K562 (cell line): ENCODE measurements around the gene RBM12. TPM values are rescaled to one million over a fixed set of nuclear protein-coding genes. Genes with fewer than 3 reads are reported as not detected.
A peak's percentile ranks its signal among the peaks of the same experiment; 100 is the strongest.

Source experiments
- BRF1 ChIP-seq: IDR thresholded peaks from 3 replicates; pipeline ENCODE4 v1.6.1; 2011; ENCODE audit warnings: borderline replicate concordance, mild to moderate bottlenecking; ENCODE audit not compliant: insufficient read length; ENCODE audit errors: extremely low read depth
- CC2D1A ChIP-seq: fragments of 450-650 bp; IDR thresholded peaks from 2 replicates; pipeline ENCODE4 v1.6.1; 2017; ENCODE audit warnings: mild to moderate bottlenecking
- E4F1 ChIP-seq: fragments of 250-450 bp; sonication (Bioruptor Pico); IDR thresholded peaks from 2 replicates; pipeline ENCODE4 v1.5.0; 2021; ENCODE audit warnings: mild to moderate bottlenecking, borderline replicate concordance
- ELF1 ChIP-seq: fragments of 200-800 bp; sonication (Bioruptor generic); IDR thresholded peaks from 2 replicates; pipeline ENCODE4 v1.6.1; 2016; ENCODE audit warnings: missing genetic modification characterization, missing compliant biosample characterization
- GATA2 ChIP-seq: sonication (generic); formaldehyde crosslinking; IDR thresholded peaks from 2 replicates; pipeline ENCODE4 v1.4.0; 2020; ENCODE audit warnings: mild to moderate bottlenecking, missing genetic modification reagents
- HOXB6 ChIP-seq: fragments of 250-450 bp; sonication (Bioruptor Pico); IDR thresholded peaks from 2 replicates; pipeline ENCODE4 v1.5.1; 2022; ENCODE audit warnings: mild to moderate bottlenecking, borderline replicate concordance
- MCM7 ChIP-seq, 2 experiments: fragments of 450-650 bp; IDR thresholded peaks; 2 replicates each; pipeline ENCODE4 v1.6.1; 2016 to 2018
- NCOA2 ChIP-seq, 2 experiments: fragments of 450-650 bp; IDR thresholded peaks; 2 replicates each; pipeline ENCODE4 v1.6.1; 2018; ENCODE audit warnings: mild to moderate bottlenecking in 2 of 2, moderate library complexity in 1 of 2; ENCODE audit not compliant: partially characterized antibody in 2 of 2
- NFE2 ChIP-seq: IDR thresholded peaks from 2 replicates; pipeline ENCODE4 v1.6.1; 2014; ENCODE audit warnings: antibody characterized with exemption, low read depth
- NRF1 ChIP-seq, 2 experiments: fragments of 450-650 bp; IDR thresholded peaks in 1 of 2; conservative IDR thresholded peaks in 1 of 2; 2 replicates each; pipeline ENCODE4 v1.6.1; 2014; ENCODE audit warnings: mild to moderate bottlenecking in 2 of 2
- PTBP1 ChIP-seq: fragments of 200-400 bp; formaldehyde crosslinking; IDR thresholded peaks from 2 replicates; pipeline ENCODE4 v1.6.1; 2017; ENCODE audit warnings: low read depth, low read length
- ZNF232 ChIP-seq: sonication (generic); formaldehyde crosslinking; IDR thresholded peaks from 2 replicates; pipeline ENCODE4 v1.8.0; 2022; ENCODE audit warnings: mild to moderate bottlenecking, missing genetic modification reagents
- polyA plus RNA-seq, 8 experiments: library from polyadenylated mRNA; depleted of rRNA in 4 of 8; stranded (reverse) in 5 of 8; unstranded in 3 of 8; fragments of >200 nt; fragmentation: Nextera tagmentation in 2 of 8; fragmentation: Illumina TruSeq in 1 of 8; extraction: Ambion mirVana in 2 of 8; extraction: Trizol in 1 of 8; gene quantifications; 2 replicates each; pipeline versions ENCODE4 v1.2.1 to v1.2.3, GENCODE V29; 2011 to 2014; ENCODE audit warnings: inconsistent platforms in 1 of 8, missing spikeins in 1 of 8
- total RNA-seq, 7 experiments: library from RNA; depleted of rRNA in 6 of 7; stranded (reverse); fragments of >200 nt in 6 of 7; fragmentation: Illumina TruSeq in 2 of 7; extraction: Trizol in 2 of 7; gene quantifications; 2 replicates each; pipeline versions ENCODE4 v1.2.1 to v1.2.3, GENCODE V29; 2011 to 2021; ENCODE audit warnings: low replicate concordance in 1 of 7
- TF ChIP-seq, protein P1 (sequence below), 3 experiments: fragments of 200-800 bp in 1 of 3; fragments of 250-450 bp in 1 of 3; fragments of 450-650 bp in 1 of 3; sonication (Bioruptor Pico) in 1 of 3; sonication (Bioruptor generic) in 1 of 3; formaldehyde crosslinking in 1 of 3; IDR thresholded peaks; 2 replicates each; pipeline versions ENCODE4 v1.6.1 to v1.8.0; 2016 to 2022; ENCODE audit warnings: mild to moderate bottlenecking in 2 of 3, missing genetic modification characterization in 2 of 3, missing compliant biosample characterization in 1 of 3, moderate library complexity in 1 of 3
- TF ChIP-seq, protein P2 (sequence below): sonication (generic); formaldehyde crosslinking; IDR thresholded peaks from 2 replicates; pipeline ENCODE4 v1.8.1; 2023; ENCODE audit warnings: mild to moderate bottlenecking, missing genetic modification reagents
- TF ChIP-seq, protein P3 (sequence below): fragments of 250-450 bp; sonication (Bioruptor Pico); IDR thresholded peaks from 2 replicates; pipeline ENCODE4 v1.8.0; 2021; ENCODE audit warnings: mild to moderate bottlenecking, moderate library complexity

RBM12 gene
- total and polyA plus RNA-seq, 9 of the 15 experiments (the other 6 are each of a cell fraction or from before 2014, with no cell fraction given), result 5.0 to 162 (median 73.3) TPM

- TF ChIP-seq, protein P1, sequence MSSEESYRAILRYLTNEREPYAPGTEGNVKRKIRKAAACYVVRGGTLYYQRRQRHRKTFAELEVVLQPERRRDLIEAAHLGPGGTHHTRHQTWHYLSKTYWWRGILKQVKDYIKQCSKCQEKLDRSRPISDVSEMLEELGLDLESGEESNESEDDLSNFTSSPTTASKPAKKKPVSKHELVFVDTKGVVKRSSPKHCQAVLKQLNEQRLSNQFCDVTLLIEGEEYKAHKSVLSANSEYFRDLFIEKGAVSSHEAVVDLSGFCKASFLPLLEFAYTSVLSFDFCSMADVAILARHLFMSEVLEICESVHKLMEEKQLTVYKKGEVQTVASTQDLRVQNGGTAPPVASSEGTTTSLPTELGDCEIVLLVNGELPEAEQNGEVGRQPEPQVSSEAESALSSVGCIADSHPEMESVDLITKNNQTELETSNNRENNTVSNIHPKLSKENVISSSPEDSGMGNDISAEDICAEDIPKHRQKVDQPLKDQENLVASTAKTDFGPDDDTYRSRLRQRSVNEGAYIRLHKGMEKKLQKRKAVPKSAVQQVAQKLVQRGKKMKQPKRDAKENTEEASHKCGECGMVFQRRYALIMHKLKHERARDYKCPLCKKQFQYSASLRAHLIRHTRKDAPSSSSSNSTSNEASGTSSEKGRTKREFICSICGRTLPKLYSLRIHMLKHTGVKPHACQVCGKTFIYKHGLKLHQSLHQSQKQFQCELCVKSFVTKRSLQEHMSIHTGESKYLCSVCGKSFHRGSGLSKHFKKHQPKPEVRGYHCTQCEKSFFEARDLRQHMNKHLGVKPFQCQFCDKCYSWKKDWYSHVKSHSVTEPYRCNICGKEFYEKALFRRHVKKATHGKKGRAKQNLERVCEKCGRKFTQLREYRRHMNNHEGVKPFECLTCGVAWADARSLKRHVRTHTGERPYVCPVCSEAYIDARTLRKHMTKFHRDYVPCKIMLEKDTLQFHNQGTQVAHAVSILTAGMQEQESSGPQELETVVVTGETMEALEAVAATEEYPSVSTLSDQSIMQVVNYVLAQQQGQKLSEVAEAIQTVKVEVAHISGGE (CRISPR knock-in tag; IDR thresholded peaks at IDR 0.05), result 0 out of 6 replicates have a peak, but pooled peaks of 1 of the 3 experiments have one; percentile 9
- TF ChIP-seq E4F1 (CRISPR knock-in tag) (no peak), ELF1 (tag) (no peak), ZNF232 (no peak), BRF1 (no peak), MCM7 (IDR thresholded peaks at IDR 0.05) (no peak), CC2D1A (no peak), NCOA2 (IDR thresholded peaks at IDR 0.05; ENCODE audit: partially characterized antibody in 2 of 2) (no peak), GATA2 (no peak), PTBP1 (no peak), HOXB6 (no peak), NFE2 (peak; percentile 4; the same call in 1 of the 2 replicates), NRF1 (conservative IDR thresholded peaks at IDR 0.05 in 1 of 2, IDR thresholded peaks at IDR 0.05 in 1 of 2) (peak in 1 of 2 experiments; percentile 7; a peak in 1 of 4 replicates)
- TF ChIP-seq, protein P2, sequence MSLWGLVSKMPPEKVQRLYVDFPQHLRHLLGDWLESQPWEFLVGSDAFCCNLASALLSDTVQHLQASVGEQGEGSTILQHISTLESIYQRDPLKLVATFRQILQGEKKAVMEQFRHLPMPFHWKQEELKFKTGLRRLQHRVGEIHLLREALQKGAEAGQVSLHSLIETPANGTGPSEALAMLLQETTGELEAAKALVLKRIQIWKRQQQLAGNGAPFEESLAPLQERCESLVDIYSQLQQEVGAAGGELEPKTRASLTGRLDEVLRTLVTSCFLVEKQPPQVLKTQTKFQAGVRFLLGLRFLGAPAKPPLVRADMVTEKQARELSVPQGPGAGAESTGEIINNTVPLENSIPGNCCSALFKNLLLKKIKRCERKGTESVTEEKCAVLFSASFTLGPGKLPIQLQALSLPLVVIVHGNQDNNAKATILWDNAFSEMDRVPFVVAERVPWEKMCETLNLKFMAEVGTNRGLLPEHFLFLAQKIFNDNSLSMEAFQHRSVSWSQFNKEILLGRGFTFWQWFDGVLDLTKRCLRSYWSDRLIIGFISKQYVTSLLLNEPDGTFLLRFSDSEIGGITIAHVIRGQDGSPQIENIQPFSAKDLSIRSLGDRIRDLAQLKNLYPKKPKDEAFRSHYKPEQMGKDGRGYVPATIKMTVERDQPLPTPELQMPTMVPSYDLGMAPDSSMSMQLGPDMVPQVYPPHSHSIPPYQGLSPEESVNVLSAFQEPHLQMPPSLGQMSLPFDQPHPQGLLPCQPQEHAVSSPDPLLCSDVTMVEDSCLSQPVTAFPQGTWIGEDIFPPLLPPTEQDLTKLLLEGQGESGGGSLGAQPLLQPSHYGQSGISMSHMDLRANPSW (CRISPR knock-in tag), result no peak
- TF ChIP-seq, protein P3, sequence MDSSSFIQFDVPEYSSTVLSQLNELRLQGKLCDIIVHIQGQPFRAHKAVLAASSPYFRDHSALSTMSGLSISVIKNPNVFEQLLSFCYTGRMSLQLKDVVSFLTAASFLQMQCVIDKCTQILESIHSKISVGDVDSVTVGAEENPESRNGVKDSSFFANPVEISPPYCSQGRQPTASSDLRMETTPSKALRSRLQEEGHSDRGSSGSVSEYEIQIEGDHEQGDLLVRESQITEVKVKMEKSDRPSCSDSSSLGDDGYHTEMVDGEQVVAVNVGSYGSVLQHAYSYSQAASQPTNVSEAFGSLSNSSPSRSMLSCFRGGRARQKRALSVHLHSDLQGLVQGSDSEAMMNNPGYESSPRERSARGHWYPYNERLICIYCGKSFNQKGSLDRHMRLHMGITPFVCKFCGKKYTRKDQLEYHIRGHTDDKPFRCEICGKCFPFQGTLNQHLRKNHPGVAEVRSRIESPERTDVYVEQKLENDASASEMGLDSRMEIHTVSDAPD, result no peak
Observed at GRCh38 chr20:35617397-35618262, 47.1 kb downstream of the RBM12 start (continued).
